Measurements from ENCODE around the gene BTN1A1.

- no peak for TF ChIP-seq CTCF (IDR thresholded peaks at IDR 0.05; ENCODE audit: insufficient read depth, low read length)
- TF ChIP-seq POLR2AphosphoS5 (IDR thresholded peaks at IDR 0.05; ENCODE audit: low read depth) = peak; percentile 62
- TF ChIP-seq GABPA (IDR thresholded peaks at IDR 0.05; ENCODE audit: low read depth) = 0 out of 2 replicates have a peak, but pooled peaks have one; percentile 26
- no peak for TF ChIP-seq SPI1 (IDR thresholded peaks at IDR 0.05; ENCODE audit: borderline replicate concordance, low read depth)
- no peak for TF ChIP-seq REST (IDR thresholded peaks at IDR 0.05; ENCODE audit: insufficient replicate concordance, low read depth)
These were observed 37.2 kb downstream of the BTN1A1 start for GRCh38 chr6:26537160-26537845.

All from HL-60 (cell line).